Dedifferentiated amniotic fluid mesenchymal stem cell (primary cell): ENCODE results near the gene PSME3.
"Not testable (repeated sequence)": the region's sequence is repeated elsewhere in the genome, so short reads cannot be mapped to it uniquely, and the experiment has no call there.

ENCODE experiments used
- DNase-seq: peaks from one replicate; pipeline ENCODE4 v3.0.0-alpha.2; 2016; ENCODE audit errors: extremely low spot score

The PSME3 gene

DNA sequence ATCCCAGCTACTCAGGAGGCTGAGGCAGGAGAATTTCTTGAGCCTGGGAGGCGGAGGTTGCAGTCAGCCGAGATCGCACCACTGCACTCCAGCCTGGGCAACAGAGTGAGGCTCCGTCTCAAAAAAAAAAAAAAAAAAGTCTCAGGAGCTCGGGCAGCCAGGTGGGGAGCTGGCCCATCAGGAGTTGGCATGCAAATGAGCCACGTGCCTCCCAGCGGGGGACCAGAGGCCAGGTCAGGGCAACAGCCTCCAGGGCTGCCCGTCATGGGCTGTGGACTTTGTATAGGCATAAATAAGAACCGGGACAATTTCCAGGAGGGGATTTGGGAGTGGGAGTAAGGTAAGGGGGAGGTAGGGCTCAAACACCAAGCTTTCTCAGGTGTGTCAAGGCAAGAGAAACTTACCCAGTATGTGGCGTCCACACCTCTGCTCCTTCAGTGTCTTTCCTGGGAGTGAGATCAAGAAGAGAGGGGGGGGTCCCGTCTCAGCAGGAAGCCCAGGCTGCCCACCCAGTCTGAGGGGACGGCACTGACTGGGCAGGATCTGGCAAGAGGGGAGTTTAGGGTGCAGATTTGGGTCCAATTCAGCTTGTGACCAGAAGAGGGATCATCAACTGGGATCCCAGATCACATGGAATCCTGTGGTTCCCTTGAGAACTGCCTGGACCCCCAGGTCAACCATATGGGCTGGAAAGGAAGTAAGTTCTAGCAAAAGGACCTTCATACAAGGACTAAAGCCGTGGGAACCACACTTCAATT lies 45.1 kb downstream of the PSME3 start:
- DNase-seq, result no peak

GRCh38 chr17:42878924-42879595 lies 45.9 kb downstream of the PSME3 start:
- DNase-seq, result no peak

DNA sequence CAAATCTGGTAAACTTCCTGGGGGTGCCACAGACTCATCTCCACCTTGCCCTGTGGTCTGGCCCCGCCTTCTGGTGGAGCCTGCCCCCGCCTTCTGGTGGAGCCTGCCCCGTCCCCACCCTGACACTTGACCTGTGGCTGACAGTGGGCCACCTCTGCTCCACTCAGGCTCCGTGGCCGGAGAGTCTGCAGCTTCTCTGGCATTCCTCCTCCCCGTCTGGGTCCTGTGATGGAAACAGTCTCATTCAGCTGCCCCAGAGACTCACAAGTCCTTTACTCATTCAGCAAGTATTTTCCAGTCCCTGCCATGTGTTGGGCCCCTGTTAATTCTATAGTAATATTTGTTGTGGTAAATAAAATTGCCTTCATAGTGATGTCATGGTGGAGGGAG lies 46.4 kb downstream of the PSME3 start:
- no peak for DNase-seq

DNA sequence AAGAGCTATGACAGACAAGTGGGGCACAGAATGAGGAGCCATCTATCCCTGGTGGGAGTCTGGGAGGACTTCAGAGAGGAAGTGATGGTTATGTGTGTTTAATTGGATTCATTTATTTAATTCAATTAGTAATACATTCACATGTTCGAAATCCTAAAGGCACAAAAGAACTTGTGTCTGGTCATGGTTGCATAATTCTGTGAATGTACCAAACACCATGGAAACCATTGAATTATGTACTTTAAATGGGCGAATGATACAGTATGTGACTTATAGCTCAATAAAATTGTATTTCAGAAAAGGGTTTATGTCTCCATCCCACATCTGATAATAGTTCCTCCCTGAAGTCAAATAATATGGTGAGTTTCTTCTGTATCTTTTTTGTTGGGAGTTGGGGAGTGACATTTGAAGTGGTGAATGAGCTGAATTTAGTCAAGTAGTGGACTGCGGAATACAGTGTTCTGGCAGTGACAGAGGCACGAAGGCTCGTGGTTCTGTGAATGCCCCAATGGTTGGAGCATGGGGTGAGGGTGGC lies 47.6 kb downstream of the PSME3 start:
- no peak for DNase-seq

DNA sequence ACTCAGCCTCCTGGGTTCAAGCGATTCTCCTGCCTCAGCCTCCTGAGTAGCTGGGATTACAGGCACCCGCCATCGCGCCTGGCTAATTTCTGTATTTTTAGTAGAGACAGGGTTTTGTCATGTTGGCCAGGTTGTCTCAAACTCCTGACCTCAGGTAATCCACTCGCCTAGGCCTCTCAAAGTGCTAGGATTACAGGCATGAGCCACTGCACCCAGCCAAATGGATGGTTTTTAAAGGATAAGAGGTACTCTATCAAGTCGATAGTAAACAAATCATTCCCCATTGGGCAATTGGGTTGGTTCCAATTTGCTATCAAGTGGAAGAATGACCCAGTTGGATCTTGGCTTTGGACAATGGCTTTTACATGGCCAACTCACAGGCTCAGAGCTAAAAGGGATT lies 48.5 kb downstream of the PSME3 start:
- not testable (repeated sequence) for DNase-seq

DNA sequence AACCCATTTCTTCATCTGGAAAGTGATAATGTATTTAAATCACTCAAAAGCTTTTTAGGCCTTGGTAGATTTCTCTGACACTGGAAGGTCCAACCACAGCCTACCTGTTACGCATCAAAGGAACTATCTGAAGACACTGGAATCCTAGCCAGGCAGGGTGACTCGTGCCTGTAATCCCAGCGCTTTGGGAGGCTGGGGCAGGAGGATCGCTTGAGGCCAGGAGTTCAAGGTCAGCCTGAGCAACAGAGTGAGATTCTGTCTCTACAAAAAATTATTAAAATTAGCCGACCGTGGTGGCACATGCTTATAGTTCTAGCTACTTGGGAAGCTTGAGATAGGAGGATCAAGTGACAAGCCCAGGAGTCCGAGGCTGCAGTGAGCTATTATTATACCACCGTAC lies 49.0 kb downstream of the PSME3 start:
- no peak for DNase-seq

DNA sequence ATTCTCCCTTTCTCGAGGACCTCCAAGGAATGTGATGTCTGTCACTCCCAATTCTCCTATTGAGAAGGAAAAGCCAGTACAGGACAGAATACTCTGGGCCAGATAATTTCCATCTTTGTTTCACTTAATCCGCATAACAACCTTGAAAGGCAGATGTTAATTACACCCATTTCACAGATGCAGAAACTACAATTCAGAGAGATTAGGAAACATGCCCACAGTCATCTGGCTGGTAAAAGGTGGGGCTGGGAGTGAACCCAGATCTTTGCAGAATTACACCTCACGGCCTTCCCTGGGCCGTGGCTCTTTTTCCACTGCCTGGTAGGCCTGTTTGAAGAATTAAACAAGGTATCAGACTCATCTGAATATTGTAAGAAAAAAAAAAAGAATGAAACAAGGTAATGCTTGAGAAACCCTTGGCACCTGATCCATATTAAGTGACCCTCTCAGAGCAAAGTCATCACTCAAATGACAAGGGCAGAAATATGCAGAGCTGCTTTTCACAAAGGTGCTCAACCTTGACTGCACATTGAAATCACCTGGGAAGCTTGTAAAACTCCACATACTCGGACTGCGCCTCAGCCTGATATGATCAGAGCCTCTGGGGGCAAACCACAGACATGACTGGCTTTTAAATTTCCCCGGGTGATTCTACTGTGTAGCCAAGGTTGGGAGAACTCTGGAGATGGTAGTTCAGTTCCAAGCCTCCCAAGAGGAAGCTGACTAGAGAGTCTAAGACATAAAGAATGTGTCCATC lies 50.8 kb downstream of the PSME3 start:
- DNase-seq, result no peak

DNA sequence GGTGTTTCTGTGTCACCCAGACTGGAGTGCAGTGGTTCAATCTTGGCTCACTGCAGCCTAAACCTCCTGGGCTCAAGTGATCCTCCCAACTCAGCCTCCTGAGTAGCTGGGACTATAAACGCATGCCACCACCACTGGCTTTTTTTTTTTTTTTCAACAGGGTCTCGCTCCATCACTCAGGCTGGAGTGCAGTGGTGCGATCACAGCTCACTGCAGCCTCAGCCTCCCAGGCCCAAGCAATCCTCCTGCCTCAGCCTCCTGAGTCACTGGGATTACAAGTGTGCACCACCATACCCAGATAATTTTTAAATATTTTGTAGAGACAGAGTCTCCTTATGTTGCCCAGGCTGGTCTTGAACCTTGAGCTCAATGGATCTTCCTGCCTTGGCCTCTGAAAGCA lies 52.6 kb downstream of the PSME3 start:
- not testable (repeated sequence) for DNase-seq

DNA sequence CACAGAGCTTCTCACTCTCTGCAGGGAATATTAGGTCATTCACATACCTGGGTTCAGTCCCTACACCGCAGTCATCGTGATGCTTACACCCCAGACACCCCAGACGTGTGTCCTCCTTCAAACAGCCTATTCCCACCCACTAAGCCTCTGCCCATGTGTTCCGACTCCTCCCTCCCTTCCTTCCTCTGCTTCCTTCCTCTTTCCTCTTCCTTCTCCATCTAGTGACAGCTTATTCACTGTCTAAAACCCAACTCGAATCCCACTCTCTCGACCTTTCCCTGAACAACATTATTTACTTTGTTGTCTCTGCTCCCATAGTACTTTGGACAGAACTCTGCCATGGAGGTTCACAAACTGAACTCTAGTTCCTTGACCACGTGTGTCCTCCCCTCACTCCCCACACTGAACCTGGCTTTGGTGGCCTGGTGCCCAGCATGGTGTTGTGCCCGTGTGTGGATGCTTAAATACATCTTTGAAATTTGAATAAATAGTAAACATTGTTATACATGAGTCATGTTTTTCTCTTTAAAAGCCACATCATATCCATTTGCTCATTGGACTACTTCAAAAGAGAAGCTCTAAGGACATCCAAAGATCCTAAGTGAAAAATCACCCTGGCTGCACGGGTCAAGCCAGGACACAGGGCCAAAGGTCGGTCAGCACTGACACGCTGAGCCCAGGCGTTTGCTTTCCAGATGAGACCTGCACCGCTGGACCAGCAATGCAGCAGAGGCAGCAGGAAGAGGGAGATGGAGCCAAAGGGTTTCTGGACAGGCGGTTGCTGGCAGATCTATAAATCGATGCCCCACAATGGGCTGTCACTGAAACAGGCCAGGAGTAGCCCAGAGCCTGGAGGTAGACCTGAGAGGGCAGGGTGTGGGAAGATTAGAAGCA lies 53.3 kb downstream of the PSME3 start:
- no peak for DNase-seq

DNA sequence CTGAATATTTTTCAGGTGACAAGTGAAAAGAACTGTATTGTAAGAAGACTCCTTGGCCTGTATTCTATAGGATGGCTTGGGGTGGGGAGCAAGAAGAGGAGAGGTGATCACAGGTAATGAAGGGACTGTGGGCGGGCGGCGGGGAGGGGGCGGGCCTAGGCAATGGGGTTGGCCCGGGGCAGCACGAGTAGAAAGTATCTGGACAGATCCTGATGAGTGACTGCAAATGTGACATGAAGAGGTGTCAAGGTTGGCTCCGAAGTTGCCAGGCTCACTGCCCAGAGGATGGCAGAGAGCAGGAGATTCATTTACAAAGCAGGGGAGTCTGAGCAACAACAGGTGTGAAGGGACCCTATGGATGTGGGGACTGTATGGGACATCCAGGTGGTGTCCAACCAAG lies 56.6 kb downstream of the PSME3 start:
- DNase-seq, result no peak

GRCh38 chr17:42891539-42892152 lies 58.4 kb downstream of the PSME3 start:
- DNase-seq, result no peak

DNA sequence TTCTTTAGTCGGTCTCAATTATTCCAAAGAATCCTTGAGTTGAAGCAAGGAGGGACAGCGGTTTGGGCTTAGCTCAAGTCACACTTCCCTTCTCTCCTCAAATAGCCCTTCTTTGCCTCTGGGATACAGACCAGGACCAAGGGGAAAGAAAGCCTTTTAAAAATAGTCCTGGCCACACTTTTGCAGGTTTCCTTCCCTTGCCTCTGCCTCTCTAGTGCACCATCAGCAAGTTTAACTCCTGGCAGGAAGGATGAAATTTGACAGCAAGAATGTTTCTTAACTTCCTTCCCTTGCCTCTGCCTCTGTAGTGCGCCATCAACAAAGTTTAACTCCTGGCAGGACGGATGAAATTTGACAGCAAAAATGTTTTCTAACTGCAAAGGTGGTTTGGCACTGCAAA lies 60.2 kb downstream of the PSME3 start:
- DNase-seq, result no peak
